Nephron progenitor cell (in vitro differentiated cells): Measurements from ENCODE around the gene BNIPL.

Experiments
- DNase-seq: peaks from one replicate; pipeline ENCODE4 v3.0.0; 2021
- H3K27ac Mint-ChIP-seq: 2 replicates; pipeline ENCODE4 v1.8.0; 2021; ENCODE audit warnings: mild to moderate bottlenecking, moderate library complexity, mixed read lengths
- H3K27me3 Mint-ChIP-seq: 2 replicates; pipeline ENCODE4 v1.8.0; 2021; ENCODE audit warnings: mild to moderate bottlenecking, low read depth, mixed read lengths; ENCODE audit not compliant: poor library complexity
- H3K36me3 Mint-ChIP-seq: 2 replicates; pipeline ENCODE4 v1.8.0; 2021; ENCODE audit warnings: low read depth, mixed read lengths
- H3K4me1 Mint-ChIP-seq: 2 replicates; pipeline ENCODE4 v1.8.0; 2021; ENCODE audit warnings: mixed read lengths
- H3K4me3 Mint-ChIP-seq: 2 replicates; pipeline ENCODE4 v1.8.0; 2021; ENCODE audit warnings: mild to moderate bottlenecking, moderate library complexity, mixed read lengths
- H3K9me3 Mint-ChIP-seq: 2 replicates; pipeline ENCODE4 v1.8.0; 2021; ENCODE audit warnings: mild to moderate bottlenecking, moderate library complexity, mixed read lengths
- CTCF ChIP-seq: fragments of 200-600 bp; sonication (generic); IDR thresholded peaks from 2 replicates; pipeline ENCODE4 v1.5.0; 2021; ENCODE audit warnings: antibody characterized with exemption

BNIPL gene

GRCh38 chr1:151036356-151036755, at the start of gene BNIPL:
BNIPL (plus strand) TSS chr1:151036586; CDS start chr1:151036726, 140 bp downstream.
- no peak for TF ChIP-seq CTCF
- no peaks in the 10 kb centered on the region for H3K4me1 Mint-ChIP-seq
- H3K27ac Mint-ChIP-seq = peak within 1 kb of the TSS; percentile 44
- H3K9me3 Mint-ChIP-seq = no peaks in the 10 kb centered on the region
- H3K36me3 Mint-ChIP-seq = peaks cover 33% of the 10 kb centered on the region
- H3K27me3 Mint-ChIP-seq = no peaks in the 10 kb centered on the region
- no peak within 1 kb of the TSS for H3K4me3 Mint-ChIP-seq
- DNase-seq = no peak

GRCh38 chr1:150987924-150988323, 48.5 kb upstream of the BNIPL start:
- no peaks in the 10 kb centered on the region for H3K9me3 Mint-ChIP-seq
- H3K27me3 Mint-ChIP-seq = peaks cover 3% of the 10 kb centered on the region
- no peak for DNase-seq
- no peak overlapping the region for H3K27ac Mint-ChIP-seq
- H3K4me1 Mint-ChIP-seq = peaks cover 52% of the 10 kb centered on the region
- H3K4me3 Mint-ChIP-seq = no peak overlapping the region
- no peak for TF ChIP-seq CTCF
- no peaks in the 10 kb centered on the region for H3K36me3 Mint-ChIP-seq

- Mint-ChIP-seq H3K27ac (no peak overlapping the region), H3K4me3 (no peak overlapping the region), H3K27me3 (peaks cover 5% of the 10 kb centered on the region), H3K4me1 (peaks cover 25% of the 10 kb centered on the region), H3K9me3 (no peaks in the 10 kb centered on the region), H3K36me3 (no peaks in the 10 kb centered on the region)
- DNase-seq = no peak
- TF ChIP-seq CTCF = no peak
These were observed 43.8 kb upstream of the BNIPL start for GRCh38 chr1:150992626-150993025.

- no peak overlapping the region for H3K4me3 Mint-ChIP-seq
- peaks cover 5% of the 10 kb centered on the region for H3K27me3 Mint-ChIP-seq
- no peaks in the 10 kb centered on the region for H3K36me3 Mint-ChIP-seq
- peaks cover 12% of the 10 kb centered on the region for H3K4me1 Mint-ChIP-seq
- H3K27ac Mint-ChIP-seq = no peak overlapping the region
- DNase-seq = no peak
- no peaks in the 10 kb centered on the region for H3K9me3 Mint-ChIP-seq
- no peak for TF ChIP-seq CTCF
These were observed 42.1 kb upstream of the BNIPL start for GRCh38 chr1:150994248-150994647.

- no peak for TF ChIP-seq CTCF
- no peak overlapping the region for H3K4me3 Mint-ChIP-seq
- H3K27me3 Mint-ChIP-seq = peaks cover 5% of the 10 kb centered on the region
- H3K9me3 Mint-ChIP-seq = no peaks in the 10 kb centered on the region
- H3K4me1 Mint-ChIP-seq = peaks cover 12% of the 10 kb centered on the region
- peaks cover 5% of the 10 kb centered on the region for H3K36me3 Mint-ChIP-seq
- no peak for DNase-seq
- no peak overlapping the region for H3K27ac Mint-ChIP-seq
These were observed 40.9 kb upstream of the BNIPL start for GRCh38 chr1:150995460-150995859.

- H3K9me3 Mint-ChIP-seq = no peaks in the 10 kb centered on the region
- peak; percentile 84 for TF ChIP-seq CTCF
- H3K4me3 Mint-ChIP-seq = no peak overlapping the region
- H3K27ac Mint-ChIP-seq = no peak overlapping the region
- H3K27me3 Mint-ChIP-seq = peaks cover 5% of the 10 kb centered on the region
- DNase-seq = peak; percentile 56
- H3K36me3 Mint-ChIP-seq = peaks cover 9% of the 10 kb centered on the region
- H3K4me1 Mint-ChIP-seq = peaks cover 12% of the 10 kb centered on the region
These were observed 40.5 kb upstream of the BNIPL start for GRCh38 chr1:150995896-150996295.
